ENCODE data around the gene SYT9. TPM values are rescaled to one million over a fixed set of nuclear protein-coding genes. Genes with fewer than 3 reads are reported as not detected.

The SYT9 gene
- total and polyA plus RNA-seq, 2 of the 8 experiments (the other 6 are each of a cell fraction or from before 2014, with no cell fraction given) = 1.5 to 2.9 TPM

- Histone ChIP-seq H2BK5ac (ENCODE audit: low read depth, low read length) (no peak overlapping the region), H3K4ac (replicated peaks; ENCODE audit: insufficient read length, low read depth, low read length) (no peak overlapping the region), H3K27ac (ENCODE audit: low read depth, low read length) (no peak overlapping the region), H2BK20ac (ENCODE audit: low read length) (no peak overlapping the region), H3K9ac (replicated peaks in 1 of 4; ENCODE audit: extremely low read depth in 1 of 4, low read depth in 3 of 4, low read length in 3 of 4) (no peak overlapping the region), H4K20me1 (replicated peaks in 1 of 2; ENCODE audit: control insufficient read depth in 1 of 2, insufficient read depth in 2 of 2, low read length in 2 of 2) (no peaks in the 10 kb centered on the region), H3K4me1 (replicated peaks in 1 of 4; ENCODE audit: control insufficient read depth in 3 of 4, insufficient read depth in 4 of 4, low read length in 3 of 4) (no peaks in the 10 kb centered on the region), H3K79me2 (ENCODE audit: control insufficient read depth in 1 of 2, insufficient read depth in 2 of 2, low read length in 2 of 2) (no peaks in the 10 kb centered on the region), H2BK12ac (ENCODE audit: low read depth, low read length) (no peak overlapping the region), H2AK5ac (ENCODE audit: low read depth, low read length) (no peak overlapping the region), H3K14ac (ENCODE audit: insufficient read length) (no peak overlapping the region), H3K27me3 (replicated peaks in 1 of 4; ENCODE audit: control insufficient read depth in 3 of 4, extremely low read depth in 1 of 4, insufficient read depth in 3 of 4, low read length in 3 of 4) (no peaks in the 10 kb centered on the region), H4K8ac (ENCODE audit: extremely low read depth, insufficient read depth, low read length) (no peak overlapping the region), H3K56ac (replicated peaks; ENCODE audit: insufficient read length, low read depth, low read length) (no peak overlapping the region), H3K23me2 (ENCODE audit: low read depth, low read length) (no peaks in the 10 kb centered on the region), H3K36me3 (ENCODE audit: control insufficient read depth in 2 of 4, insufficient read depth in 4 of 4, low read length in 3 of 4) (no peaks in the 10 kb centered on the region), H4K5ac (ENCODE audit: insufficient read length, low read depth, low read length) (no peak overlapping the region), H3K4me2 (ENCODE audit: insufficient read depth in 1 of 2, low read depth in 2 of 2, low read length in 2 of 2) (no peak overlapping the region), H2BK120ac (replicated peaks; ENCODE audit: low read depth, low read length) (no peak overlapping the region), H3K23ac (ENCODE audit: insufficient read length) (no peak overlapping the region), H3K18ac (ENCODE audit: extremely low read depth, low read length) (no peak overlapping the region), H3K9me3 (ENCODE audit: insufficient read depth in 2 of 2, low read depth in 1 of 2, low read length in 1 of 2) (no peaks in the 10 kb centered on the region), H2AFZ (ENCODE audit: low read length) (no peak overlapping the region), H2BK15ac (ENCODE audit: low read length) (no peak overlapping the region), H3K4me3 (ENCODE audit: extremely low read depth in 1 of 4, insufficient read depth in 2 of 4, low read depth in 3 of 4, low read length in 4 of 4) (no peak overlapping the region), H4K91ac (replicated peaks; ENCODE audit: insufficient read length, low read length) (no peak overlapping the region), H3K79me1 (ENCODE audit: low read depth, low read length) (no peaks in the 10 kb centered on the region)
- ChIA-PET POLR2A (ENCODE audit: partially characterized antibody) (no interaction called here), CTCF (ENCODE audit: partially characterized antibody) (interaction anchor here (0.6 kb wide), 1 partner anchor 222 kb away, joined by 3 read pairs; no protein-coding TSS in a partner anchor)
- WGBS, 2 experiments (ENCODE audit: extremely low coverage in 1 of 2, insufficient coverage in 1 of 2, insufficient read length in 1 of 2, insufficient replicate concordance in 2 of 2, low coverage in 1 of 2, low lambda C conversion rate in 2 of 2, missing lambda C conversion rate in 1 of 2) = 86% methylated on average over 3 of the region's 3 CpGs; no CpG with 5 or more reads in 1 of the 2 experiments
- FAIRE-seq (no peak), DNase-seq (ENCODE audit: low read depth in 1 of 2, low spot score in 2 of 2) (no peak)
- TF ChIP-seq BRCA1 (IDR thresholded peaks at IDR 0.05; ENCODE audit: low read depth, low read length) (no peak), POLR2AphosphoS5 (IDR thresholded peaks at IDR 0.05; ENCODE audit: low read depth, low read length) (no peak), ZNF274 (IDR thresholded peaks at IDR 0.05; ENCODE audit: borderline replicate concordance, extremely low read depth, low read length) (no peak), HDAC6 (IDR thresholded peaks at IDR 0.05; ENCODE audit: low read depth, low read length) (no peak), SIN3A (conservative IDR thresholded peaks at IDR 0.05 in 1 of 2, IDR thresholded peaks at IDR 0.05 in 1 of 2; ENCODE audit: low read depth in 1 of 2, low read length in 2 of 2) (no peak), RNF2 (IDR thresholded peaks at IDR 0.05; ENCODE audit: borderline replicate concordance, low read depth, low read length, missing control alignments, poor library complexity, severe bottlenecking) (no peak), NRF1 (IDR thresholded peaks at IDR 0.05; ENCODE audit: low read depth, low read length) (no peak), ATF2 (IDR thresholded peaks at IDR 0.05; ENCODE audit: low read length) (no peak), YY1 (IDR thresholded peaks at IDR 0.05; ENCODE audit: low read depth, low read length) (no peak), E2F6 (IDR thresholded peaks at IDR 0.05) (no peak), TEAD4 (IDR thresholded peaks at IDR 0.05; ENCODE audit: low read depth, low read length) (no peak)
These were observed 31.1 kb upstream of the SYT9 start for GRCh38 chr11:7220636-7221035.

All from H1 (cell line).